HUES6 (cell line): ENCODE measurements around the gene UVRAG.

ENCODE experiments used
- H3K27ac ChIP-seq: 2 replicates; pipeline ENCODE4 v1.7.0; 2013; ENCODE audit warnings: low read depth, mild to moderate bottlenecking, low read length, inconsistent platforms
- H3K27me3 ChIP-seq: 2 replicates; pipeline ENCODE4 v1.6.1; 2013; ENCODE audit warnings: low read length; ENCODE audit not compliant: control insufficient read depth, insufficient read depth
- H3K36me3 ChIP-seq: 2 replicates; pipeline ENCODE4 v1.6.1; 2013; ENCODE audit warnings: low read length; ENCODE audit not compliant: control insufficient read depth, insufficient read depth
- H3K4me1 ChIP-seq: 2 replicates; pipeline ENCODE4 v1.6.1; 2013; ENCODE audit warnings: low read length; ENCODE audit not compliant: control insufficient read depth, insufficient read depth
- H3K4me3 ChIP-seq: 2 replicates; pipeline ENCODE4 v1.5.1; 2013; ENCODE audit warnings: low read depth, low read length
- H3K9ac ChIP-seq: one replicate; pipeline ENCODE4 v1.6.1; 2013; ENCODE audit warnings: mild to moderate bottlenecking, low read length
- H3K9me3 ChIP-seq: 2 replicates; pipeline ENCODE4 v1.6.1; 2013; ENCODE audit warnings: low read depth, low read length; ENCODE audit not compliant: control insufficient read depth, insufficient read depth

The UVRAG gene

DNA sequence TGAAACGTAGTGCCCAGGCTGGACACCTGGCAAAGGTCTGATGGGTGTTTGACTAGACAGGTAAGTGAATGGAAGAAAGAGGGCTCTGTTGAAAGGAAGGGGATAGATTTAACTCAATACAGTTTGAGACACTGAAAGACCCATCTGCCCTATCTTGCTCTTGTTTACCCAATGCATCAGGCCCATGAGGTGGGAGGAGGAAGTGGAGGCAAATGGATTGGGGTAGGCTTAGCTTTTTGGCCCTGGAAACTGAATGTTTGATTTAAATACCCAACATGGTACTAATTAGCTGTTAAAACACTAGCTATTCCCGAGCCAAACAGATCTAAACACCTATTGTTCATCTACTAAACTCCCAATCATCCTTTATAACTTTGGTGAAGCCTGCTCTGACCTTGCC, 3.5 kb upstream of the UVRAG start:
- H3K9me3 ChIP-seq: no peaks in the 10 kb centered on the region
- H3K4me1 ChIP-seq: peaks cover 26% of the 10 kb centered on the region
- H3K9ac ChIP-seq: no peak overlapping the region
- H3K4me3 ChIP-seq: no peak overlapping the region
- peaks cover 3% of the 10 kb centered on the region; the same call in 1 of the 2 replicates for H3K27me3 ChIP-seq
- H3K36me3 ChIP-seq: no peaks in the 10 kb centered on the region
- H3K27ac ChIP-seq: no peak overlapping the region

DNA sequence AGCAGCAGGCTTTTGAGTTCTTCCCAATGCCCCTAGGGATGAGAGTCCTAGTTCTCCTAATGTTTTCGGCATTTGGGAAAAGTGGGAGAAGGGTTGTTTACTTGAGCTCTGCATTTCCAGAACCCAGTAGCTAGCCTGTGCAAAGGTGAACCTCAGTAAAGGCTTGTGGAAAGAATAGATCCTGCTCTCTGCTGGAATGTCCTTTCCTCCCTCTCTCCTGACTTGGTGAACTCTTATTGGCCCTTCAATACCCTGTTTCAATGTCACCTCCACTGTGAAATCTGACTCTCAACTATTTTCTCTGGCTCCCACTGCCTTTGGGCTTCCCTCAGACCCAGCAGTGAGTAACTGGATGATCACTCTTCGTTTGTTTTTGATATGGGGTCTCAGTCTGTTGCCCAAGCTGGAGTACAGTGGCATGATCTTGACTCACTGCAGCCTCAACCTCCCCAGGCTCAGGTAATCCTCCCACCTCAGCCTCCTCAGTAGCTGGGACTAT, 2.4 kb upstream of the UVRAG start:
- H3K36me3 ChIP-seq: no peaks in the 10 kb centered on the region
- peaks cover 3% of the 10 kb centered on the region; the same call in 1 of the 2 replicates for H3K27me3 ChIP-seq
- no peak overlapping the region for H3K9ac ChIP-seq
- H3K9me3 ChIP-seq: no peaks in the 10 kb centered on the region
- H3K27ac ChIP-seq: no peak overlapping the region
- peaks cover 32% of the 10 kb centered on the region for H3K4me1 ChIP-seq
- no peak overlapping the region for H3K4me3 ChIP-seq

DNA sequence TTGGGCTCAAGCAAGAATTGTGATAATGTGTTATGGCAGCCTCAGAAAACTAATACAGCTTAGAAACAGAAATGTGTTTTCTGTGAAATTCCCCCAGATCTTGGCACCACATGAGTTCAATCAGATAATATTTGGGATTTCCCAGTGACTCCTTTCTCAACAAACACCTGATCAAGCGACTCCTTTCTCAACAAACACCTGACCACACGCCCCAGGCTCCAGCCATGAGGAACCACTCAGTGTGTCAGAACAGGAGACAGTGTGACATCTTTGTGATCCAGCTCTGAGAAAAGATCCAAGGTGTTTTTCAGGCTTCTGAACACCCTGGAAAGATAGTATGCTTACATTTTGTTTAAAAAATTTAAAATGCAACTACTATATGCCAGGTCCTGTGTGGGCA, 1.9 kb upstream of the UVRAG start:
- no peak overlapping the region for H3K9ac ChIP-seq
- H3K4me3 ChIP-seq: no peak overlapping the region
- H3K27me3 ChIP-seq: peaks cover 3% of the 10 kb centered on the region; the same call in 1 of the 2 replicates
- H3K9me3 ChIP-seq: no peaks in the 10 kb centered on the region
- H3K36me3 ChIP-seq: no peaks in the 10 kb centered on the region
- peaks cover 32% of the 10 kb centered on the region for H3K4me1 ChIP-seq
- no peak overlapping the region for H3K27ac ChIP-seq

DNA sequence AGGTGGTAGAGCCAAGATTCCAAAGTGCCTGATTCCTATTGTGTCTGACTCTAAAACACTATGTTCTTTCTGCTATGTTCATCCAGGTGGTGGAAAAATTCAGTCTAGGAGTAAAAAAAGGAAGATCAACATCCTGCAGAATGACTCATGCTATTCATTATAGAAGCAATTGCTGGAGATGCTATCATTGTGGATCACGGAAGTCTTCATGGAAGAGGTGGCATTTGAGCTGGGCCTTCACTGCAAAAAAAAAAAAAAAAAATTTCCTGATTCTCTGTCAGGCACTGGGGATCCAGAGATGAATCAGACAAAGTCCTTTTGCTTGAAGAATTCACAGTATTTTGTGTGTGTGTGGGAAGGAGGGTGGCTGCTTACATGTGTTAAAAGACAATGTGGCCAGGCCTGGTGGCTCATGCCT, 1.4 kb upstream of the UVRAG start:
- Histone ChIP-seq H3K4me3 (peak overlapping the region; percentile 98; the same call in 1 of the 2 replicates), H3K36me3 (no peaks in the 10 kb centered on the region), H3K9ac (no peak overlapping the region), H3K4me1 (peaks cover 32% of the 10 kb centered on the region), H3K27me3 (peaks cover 3% of the 10 kb centered on the region; the same call in 1 of the 2 replicates), H3K27ac (no peak overlapping the region), H3K9me3 (no peaks in the 10 kb centered on the region)

DNA sequence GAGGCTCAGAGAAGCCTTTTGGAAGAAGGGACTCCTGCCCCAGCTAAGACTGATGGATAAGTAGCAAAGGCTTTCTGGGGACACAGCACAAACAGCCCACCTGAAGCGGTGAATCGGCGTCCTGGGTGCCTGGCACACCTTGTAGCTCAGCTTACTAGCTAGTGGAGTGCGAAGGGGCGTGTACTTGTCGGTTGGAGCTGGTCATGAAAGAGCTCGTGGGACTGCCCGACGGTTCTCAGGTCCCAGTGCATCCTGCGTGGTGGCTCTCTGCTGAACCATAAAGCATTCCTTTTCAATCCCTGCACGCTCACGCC, 690 bp upstream of the UVRAG start:
- Histone ChIP-seq H3K27ac (no peak overlapping the region), H3K9ac (peak overlapping the region; percentile 55)

DNA sequence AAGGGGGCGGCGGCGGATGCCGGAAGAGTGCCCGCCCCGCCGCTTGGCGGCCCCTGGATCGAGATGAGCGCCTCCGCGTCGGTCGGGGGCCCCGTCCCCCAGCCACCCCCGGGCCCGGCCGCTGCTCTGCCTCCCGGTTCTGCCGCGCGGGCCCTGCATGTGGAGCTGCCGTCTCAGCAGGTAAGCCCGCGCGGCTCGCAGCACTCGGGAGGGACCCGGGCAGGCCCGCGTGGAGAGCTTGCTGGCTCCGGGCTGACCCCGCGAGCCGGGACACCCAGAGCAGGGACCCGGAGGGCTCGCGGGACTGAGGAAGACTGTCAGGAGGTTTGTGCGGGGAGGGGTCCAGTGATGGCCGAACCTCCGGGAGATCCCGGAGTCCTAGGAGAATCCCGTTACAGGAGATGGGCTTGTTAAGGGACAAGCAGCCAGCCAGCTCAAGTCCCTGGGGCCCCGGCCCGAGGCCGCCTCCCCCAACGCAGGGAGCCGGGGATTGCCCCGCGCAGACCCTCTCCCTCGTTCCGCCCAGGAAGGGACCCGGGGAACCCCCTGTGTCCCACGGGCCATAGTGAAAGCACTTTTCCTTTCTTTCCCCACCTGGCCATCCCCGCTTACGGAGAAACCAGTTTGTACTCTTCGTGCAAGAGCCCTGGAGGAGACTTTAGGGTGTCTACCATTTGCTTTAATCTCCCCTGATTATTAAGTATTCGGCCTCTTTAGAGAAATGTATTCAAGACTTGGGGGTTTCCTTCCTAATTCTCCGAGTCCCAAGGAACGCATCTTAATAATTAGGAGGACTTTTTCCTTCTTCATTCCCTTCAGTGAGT, 547 bp downstream of the UVRAG start:
- Histone ChIP-seq H3K9me3 (no peaks in the 10 kb centered on the region), H3K27me3 (peaks cover 3% of the 10 kb centered on the region; the same call in 1 of the 2 replicates), H3K4me3 (peak overlapping the region; percentile 98), H3K36me3 (no peaks in the 10 kb centered on the region), H3K4me1 (peaks cover 32% of the 10 kb centered on the region), H3K27ac (no peak overlapping the region), H3K9ac (peak overlapping the region; percentile 76)

More for the DNA sequence above, 690 bp upstream of the UVRAG start:
- H3K27me3 ChIP-seq: peaks cover 3% of the 10 kb centered on the region; the same call in 1 of the 2 replicates
- H3K4me1 ChIP-seq: peaks cover 32% of the 10 kb centered on the region
- H3K36me3 ChIP-seq: no peaks in the 10 kb centered on the region
- H3K9me3 ChIP-seq: no peaks in the 10 kb centered on the region
- peak overlapping the region; percentile 98 for H3K4me3 ChIP-seq

DNA sequence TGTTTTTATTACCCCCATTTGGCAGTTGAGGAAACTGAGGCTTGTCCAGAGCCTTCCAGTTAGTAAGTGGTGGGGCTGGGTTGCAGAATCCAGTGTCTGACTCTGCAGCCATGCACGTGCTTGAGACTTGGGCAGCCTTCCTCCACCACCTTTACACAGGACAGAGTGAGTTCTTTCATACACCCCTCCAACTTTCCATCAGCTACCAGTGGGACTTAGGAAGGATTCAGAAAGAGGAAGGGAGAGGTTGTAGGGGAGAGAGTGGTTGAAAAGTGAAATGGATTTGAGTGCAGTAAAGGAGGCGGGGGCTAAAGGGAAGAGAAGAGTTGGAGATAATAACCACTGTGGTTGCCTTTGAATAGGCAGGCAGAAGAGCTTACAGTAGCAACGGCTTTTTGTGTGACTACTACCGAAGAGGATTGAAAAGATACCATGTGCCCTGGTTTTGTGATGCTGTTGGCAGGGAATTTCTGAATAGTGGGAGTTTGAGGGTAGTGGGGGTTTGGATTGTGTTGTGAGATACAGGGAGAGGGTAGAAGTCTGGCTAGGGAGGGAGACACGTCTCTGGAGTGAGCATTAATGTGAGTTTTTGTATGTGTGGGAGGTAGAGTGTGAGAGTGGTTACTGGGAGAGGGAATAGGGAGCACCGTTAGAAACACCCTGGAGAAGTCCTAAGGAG, 1.7 kb downstream of the UVRAG start:
- Histone ChIP-seq H3K9ac (no peak overlapping the region), H3K27me3 (peaks cover 3% of the 10 kb centered on the region; the same call in 1 of the 2 replicates), H3K36me3 (no peaks in the 10 kb centered on the region), H3K4me1 (peaks cover 32% of the 10 kb centered on the region), H3K4me3 (peak overlapping the region; percentile 98), H3K27ac (no peak overlapping the region), H3K9me3 (no peaks in the 10 kb centered on the region)

DNA sequence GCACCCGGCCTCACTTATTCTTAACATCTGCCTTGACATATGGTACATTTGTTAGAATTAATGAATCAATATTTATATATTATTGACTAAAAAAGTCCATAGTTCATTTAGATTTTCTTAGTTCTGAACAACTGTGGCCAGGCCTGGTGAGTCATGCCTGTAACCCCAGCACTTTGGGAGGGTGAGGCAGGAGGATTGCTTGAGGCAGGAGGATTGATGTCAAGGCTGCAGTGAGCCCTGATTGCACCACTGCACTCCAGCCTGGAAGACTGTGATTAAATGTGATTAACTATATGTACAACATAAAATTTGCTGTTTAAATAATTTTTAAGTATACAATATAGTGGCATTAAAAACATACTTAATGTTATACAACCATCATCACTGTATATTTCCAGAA, 5.6 kb downstream of the UVRAG start:
- Histone ChIP-seq H3K4me1 (peaks cover 12% of the 10 kb centered on the region), H3K9ac (no peak overlapping the region), H3K27ac (no peak overlapping the region), H3K27me3 (peaks cover 3% of the 10 kb centered on the region; the same call in 1 of the 2 replicates), H3K9me3 (no peaks in the 10 kb centered on the region), H3K36me3 (no peaks in the 10 kb centered on the region), H3K4me3 (no peak overlapping the region)

DNA sequence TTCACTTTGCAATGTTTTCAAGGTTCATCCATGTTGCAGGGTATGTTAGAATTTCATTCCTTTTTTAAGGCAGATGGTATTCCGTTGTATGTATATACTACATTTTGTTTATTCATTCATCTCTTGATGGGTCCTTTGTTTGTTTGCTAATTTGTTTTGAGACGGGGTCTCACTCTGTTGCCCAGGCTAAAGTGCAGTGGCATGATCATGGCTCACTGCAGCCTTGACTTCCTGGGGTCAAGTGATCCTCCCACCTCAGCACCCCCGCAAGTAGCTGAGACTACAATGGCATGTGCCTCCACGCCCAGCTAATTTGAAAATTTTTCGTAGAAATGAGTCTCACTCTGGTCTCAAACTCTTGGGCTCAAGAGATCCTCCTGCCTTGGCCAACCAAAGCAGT, 6.2 kb downstream of the UVRAG start:
- H3K4me3 ChIP-seq: no peak overlapping the region
- H3K27me3 ChIP-seq: no peaks in the 10 kb centered on the region
- peaks cover 9% of the 10 kb centered on the region for H3K4me1 ChIP-seq
- no peak overlapping the region for H3K27ac ChIP-seq
- no peak overlapping the region for H3K9ac ChIP-seq
- no peaks in the 10 kb centered on the region for H3K9me3 ChIP-seq
- no peaks in the 10 kb centered on the region for H3K36me3 ChIP-seq

DNA sequence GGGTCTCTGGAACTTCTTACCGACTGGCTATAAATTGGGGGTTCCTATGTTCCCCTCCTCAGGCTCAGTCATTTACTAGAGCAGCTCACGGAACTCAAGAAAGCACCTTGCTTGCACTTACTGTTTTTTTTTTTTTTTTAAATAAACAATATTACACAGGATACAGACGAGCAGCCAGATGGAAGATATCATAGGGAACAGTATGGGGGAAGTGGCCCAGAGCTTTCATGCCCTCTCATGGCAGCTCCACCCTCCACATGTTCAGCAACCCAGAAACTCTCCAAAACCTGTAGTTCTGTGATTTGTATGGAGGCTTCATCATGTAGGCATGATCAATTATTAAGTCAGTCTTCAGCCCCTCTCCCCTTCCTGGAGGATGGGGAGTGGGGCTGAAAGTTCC, 7.5 kb downstream of the UVRAG start:
- Histone ChIP-seq H3K4me3 (no peak overlapping the region), H3K27ac (no peak overlapping the region)

DNA sequence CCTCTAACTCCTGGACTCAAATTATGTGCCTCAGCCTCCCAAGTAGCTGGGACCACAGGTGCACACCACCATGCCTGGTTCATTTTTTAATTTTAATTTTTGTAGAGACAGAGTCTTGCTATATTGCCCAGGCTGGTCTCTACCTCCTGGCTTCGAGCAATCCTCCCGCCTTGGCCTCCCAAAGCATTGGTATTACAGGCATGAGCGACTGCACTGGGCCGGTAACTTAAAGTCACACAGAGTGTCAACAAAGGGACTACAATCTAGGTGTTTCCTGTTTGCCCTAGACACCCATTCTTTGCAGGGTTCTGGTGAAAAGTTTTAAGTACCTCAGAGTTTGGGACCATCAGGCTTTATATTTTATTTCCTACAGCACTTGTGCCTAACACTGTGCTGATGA, 8.4 kb downstream of the UVRAG start:
- no peaks in the 10 kb centered on the region for H3K36me3 ChIP-seq
- no peaks in the 10 kb centered on the region for H3K27me3 ChIP-seq
- H3K9ac ChIP-seq: no peak overlapping the region
- H3K9me3 ChIP-seq: no peaks in the 10 kb centered on the region
- H3K4me1 ChIP-seq: no peaks in the 10 kb centered on the region
- no peak overlapping the region for H3K27ac ChIP-seq
- no peak overlapping the region for H3K4me3 ChIP-seq

More for the DNA sequence above, 7.5 kb downstream of the UVRAG start:
- Histone ChIP-seq H3K4me1 (no peaks in the 10 kb centered on the region), H3K9me3 (no peaks in the 10 kb centered on the region), H3K27me3 (no peaks in the 10 kb centered on the region), H3K9ac (no peak overlapping the region), H3K36me3 (no peaks in the 10 kb centered on the region)
